NCI-H1930 (cell line): ENCODE results near the gene MAGEL2.

Source experiments
- DNase-seq, 2 experiments: peaks; one replicate each; lab custom pipeline; 2025; lab: John Stamatoyannopoulos, UW

Gene MAGEL2

DNA sequence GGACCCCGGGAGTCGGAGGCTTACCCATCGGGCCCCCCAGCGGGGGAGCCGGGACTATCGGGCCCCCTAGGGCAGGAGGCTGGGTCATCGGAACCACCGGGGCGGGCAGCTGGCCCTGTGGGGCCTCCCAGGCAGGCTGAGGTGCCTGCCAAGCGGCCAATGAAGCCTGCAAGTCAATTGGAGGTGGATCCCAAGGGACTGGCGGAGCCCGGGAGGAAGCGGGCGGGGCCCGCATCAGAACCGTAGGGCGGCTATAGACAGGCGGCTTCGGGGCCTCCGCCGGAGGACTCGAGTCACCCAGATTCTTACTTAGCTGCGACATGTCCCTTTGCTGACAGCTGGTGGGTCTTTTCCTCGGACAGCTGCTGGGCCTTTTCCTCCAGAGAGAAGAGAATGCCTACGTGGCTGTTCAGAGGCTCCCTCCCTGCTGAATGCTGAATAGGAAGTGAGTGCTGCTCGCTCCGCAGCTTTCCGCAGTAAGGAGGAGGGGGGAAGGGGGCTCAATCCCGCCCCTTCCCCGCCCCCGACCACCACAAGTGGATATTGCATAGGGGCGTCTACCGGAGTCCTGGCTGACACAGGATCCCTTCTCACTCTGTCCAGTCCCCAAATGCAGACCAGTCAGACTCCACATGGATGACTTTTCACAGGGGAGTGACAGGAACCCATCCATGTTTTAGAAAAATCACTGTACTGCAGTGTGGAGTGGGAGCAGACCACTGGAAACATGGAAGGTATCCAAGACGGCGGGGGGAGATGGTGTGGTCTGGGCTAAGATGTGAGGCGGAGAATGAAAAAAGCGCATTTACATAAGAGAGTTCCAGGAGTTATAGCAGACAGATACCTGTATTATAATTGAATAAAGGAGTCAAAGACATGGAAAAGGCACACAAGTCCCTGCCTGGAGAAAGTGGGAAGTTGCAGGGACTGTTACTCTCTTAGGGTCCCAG, at the start of gene MAGEL2:
Gene MAGEL2 (minus strand): TSS at position 447 of the 950 bp plus-strand sequence. CDS start 125 bp downstream, at position 322.
- DNase-seq = peak in 1 of 2 experiments; percentile 32

DNA sequence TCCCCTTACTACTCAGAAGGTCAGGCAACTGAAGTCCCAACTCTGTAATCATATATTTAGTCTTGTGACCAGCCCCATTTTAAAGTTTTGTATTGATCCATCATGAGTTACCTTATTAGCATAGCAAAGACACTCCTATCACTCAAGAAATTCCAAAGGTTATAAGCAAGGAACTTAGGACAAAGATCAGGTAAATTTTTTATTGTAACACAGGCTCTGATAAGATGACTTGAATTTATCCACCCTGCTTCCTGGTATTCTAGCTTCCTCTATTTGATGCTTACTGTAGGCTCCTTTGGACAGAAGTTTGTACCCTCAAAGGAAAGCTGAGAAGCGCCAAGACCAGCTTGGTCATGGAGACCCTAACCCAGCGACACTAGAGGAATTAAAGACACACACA, 47.6 kb upstream of the MAGEL2 start:
- DNase-seq = no peak

DNA sequence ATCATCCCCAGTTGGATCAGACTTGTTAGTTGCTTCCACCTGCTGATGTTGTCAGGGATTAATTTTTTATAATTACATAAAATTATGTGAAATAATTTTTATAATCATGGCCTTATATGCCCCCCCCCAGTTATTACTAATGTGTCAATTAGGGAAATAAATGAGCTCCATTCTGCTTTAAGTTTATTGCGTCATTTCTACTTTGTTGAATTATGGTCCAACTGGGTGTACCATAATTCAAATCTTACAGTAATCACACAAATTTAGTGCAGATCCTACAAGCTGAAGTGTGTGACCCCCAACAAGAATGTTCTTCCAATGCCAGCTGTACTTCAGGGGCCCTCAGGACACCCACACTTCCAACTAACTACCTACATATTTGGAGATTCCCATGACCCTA, 46.9 kb upstream of the MAGEL2 start:
- DNase-seq = no peak

DNA sequence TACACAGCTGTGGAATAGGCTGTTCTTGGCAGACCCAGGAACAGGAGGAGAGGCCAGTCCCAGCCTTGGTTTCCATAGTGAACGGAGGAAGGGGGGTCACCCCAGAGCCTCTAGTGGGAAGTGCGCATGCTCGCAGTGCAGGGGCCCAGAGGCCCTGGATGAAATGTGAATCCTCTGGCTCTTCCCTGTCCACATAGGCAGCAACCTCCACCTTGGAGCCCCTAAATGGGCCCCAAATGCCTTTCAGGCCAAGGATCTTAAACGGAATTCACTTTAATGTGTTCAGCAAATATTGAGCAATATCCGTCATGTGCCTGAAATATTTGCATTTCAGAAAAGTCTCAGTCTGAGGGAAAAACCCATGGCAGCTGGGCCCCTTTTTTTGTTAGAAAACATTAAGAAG, 42.8 kb upstream of the MAGEL2 start:
- no peak for DNase-seq

DNA sequence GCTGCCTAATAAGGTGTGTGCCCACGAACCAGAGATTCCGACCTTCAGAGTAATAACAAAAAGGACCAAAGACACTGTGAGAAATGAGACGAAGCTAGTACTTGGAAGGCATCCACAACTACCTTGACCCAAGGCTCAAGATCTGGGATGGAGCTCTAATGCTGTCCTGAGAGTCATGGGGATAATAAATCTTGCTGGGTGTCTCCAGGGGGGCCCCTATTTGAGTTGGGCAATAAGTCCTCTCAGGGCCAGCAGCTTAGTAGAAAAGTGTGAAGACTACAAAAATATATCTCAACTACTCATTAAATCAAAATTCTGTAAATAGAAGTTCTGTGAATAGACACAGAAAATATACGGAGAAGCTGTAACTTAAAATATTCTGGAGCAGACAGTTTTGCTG, 42.3 kb upstream of the MAGEL2 start:
- DNase-seq = no peak

DNA sequence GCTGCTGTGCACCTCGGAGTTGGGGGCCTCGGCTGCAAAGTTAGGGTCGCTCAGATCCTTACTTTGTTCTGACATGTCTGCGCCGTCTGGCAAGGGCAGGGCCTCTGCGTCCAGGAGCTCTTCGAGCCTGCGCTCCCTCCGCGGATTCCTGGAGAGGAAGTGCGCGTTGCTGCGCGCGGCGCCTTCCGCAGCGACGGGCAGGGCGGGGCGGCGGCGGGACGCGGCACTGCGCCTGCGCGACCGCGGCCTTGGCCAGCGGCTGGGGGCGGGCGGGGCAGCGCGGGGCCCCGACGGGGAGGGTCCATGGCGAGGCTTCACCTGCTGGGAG, 39.4 kb upstream of the MAGEL2 start, which contains the start of gene NDN:
Gene NDN (minus strand): TSS at position 163 of the 328 bp plus-strand sequence. CDS start 88 bp downstream, at position 75.
- peak in 1 of 2 experiments; percentile 22 for DNase-seq

DNA sequence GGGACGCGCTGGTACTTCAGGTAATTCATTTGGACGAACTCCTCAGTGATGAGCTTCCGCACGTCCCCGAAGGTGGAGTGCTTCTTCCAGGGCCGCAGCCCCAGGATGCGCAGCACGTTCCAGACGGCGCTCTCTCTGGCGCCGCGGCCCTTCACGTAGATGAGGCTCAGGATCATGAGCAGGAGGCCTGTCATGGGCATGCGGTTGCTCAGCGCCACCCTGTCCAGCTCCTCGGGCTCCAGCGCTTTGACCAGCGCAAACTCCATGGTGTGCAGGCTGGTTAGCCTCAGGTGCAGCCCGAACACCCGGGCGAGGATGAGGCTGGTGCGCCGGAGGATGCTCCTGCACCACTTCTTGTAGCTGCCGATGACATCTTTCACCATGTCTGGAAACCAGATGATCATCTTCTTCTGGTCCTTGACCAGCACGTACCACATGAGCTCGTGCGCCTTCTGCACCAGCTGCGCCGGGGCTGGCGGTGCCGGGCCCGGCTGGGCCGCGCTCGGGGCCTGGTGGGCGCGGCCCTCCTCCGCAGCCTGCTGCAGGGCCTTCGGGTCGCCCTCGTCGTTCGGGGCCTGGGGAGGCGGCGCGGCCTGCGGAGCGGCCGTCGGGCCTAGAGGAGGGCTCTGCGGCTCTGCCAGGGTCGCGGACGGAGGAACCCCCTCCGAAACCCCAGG, 38.9 kb upstream of the MAGEL2 start:
- no peak for DNase-seq

DNA sequence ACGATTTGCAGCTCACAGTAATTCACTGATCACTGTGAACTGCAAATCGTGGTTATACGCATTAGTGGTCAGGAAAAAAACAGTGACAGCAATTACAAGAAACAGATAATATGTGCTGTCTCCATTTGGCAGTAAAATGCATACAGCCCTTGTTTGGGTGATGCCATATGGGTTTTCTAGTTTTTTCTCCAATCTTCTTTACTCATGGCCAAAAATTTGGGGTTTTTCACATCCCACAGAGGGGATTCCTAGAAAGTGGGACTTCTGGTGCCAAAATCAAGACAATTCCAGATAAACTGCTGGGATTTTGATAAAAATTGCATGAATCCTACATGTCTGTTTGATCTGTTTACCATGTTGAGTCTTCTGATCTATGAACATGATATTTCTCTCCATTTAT, 23.8 kb upstream of the MAGEL2 start:
- no peak for DNase-seq

DNA sequence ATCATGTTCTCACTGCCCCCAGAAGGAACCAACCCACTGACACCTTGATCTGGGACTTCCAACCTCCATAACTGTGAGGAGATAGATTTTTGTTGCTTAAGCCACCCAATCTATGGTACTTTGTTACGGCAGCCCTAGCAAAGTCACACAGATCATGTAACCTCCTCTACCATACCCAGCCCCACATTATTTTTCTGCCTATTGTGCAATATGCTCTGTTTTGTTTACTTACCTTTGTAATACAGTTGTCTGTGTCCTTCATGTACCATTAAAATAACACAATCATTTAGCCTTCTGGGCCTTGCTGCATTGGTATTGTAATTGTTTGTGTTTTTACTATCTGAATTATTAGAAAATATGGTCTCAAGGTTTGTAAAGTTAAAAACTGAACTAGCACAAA, 23.3 kb upstream of the MAGEL2 start:
- DNase-seq = no peak

DNA sequence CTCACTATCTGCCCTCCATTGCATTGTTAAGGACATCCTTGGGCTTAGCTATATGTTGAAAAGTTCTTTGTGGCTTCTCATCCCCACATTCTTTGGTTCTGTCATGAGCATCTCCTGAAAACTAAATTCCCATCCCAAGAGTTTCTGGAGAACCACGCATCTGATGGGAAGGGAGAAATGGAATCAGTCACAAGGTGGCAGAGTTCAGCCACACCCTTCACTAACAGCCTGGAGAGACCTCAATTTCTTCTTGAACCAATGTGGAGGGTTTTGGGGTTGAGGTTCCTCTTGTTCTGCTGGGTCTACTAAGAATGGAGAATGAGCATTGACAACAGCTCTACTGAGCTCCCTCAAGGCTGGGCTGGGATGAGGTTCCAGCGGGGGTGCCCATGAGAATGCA, 15.6 kb upstream of the MAGEL2 start:
- DNase-seq = no peak

DNA sequence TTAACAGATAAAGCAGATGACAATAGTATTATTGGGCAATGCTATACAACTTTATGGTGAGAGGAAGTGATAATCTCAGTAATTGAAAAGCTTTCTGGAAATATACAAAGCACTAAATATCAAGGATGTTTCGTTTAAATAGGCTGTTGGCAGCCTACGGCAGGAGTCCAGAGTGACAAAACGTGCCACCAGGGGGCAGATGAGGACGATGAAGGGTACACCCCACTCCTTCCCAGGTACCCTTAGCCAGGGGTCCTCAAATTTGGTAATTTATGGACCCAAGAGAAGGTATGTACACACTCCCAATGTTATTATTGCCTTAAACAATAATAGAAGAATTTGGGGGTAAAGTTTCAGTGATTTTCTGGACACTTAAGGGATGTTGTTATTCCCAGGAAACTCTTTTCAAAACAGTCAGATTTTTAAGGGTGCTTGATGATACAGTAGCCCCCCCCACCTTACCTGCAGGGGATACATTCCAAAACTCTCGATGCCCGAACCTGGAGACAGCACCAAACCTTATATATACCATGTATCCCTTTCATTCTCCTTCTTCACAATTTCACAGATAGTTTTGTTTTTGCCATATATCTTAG, 1.4 kb upstream of the MAGEL2 start:
- peak; percentile 13 to 45 for DNase-seq

DNA sequence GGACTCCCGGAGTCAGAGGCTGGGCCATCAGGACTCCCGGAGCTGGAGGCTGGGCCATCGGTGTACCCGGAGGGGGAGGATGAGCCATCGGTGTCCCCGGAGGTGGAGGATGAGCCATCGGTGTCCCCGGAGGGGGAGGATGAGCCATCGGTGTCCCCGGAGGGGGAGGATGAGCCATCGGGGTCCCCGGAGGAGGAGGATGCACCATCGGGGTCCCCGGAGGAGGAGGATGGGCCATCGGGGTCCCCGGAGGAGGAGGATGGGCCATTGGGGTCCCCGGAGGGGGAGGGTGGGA, 719 bp downstream of the MAGEL2 start:
- no peak for DNase-seq

DNA sequence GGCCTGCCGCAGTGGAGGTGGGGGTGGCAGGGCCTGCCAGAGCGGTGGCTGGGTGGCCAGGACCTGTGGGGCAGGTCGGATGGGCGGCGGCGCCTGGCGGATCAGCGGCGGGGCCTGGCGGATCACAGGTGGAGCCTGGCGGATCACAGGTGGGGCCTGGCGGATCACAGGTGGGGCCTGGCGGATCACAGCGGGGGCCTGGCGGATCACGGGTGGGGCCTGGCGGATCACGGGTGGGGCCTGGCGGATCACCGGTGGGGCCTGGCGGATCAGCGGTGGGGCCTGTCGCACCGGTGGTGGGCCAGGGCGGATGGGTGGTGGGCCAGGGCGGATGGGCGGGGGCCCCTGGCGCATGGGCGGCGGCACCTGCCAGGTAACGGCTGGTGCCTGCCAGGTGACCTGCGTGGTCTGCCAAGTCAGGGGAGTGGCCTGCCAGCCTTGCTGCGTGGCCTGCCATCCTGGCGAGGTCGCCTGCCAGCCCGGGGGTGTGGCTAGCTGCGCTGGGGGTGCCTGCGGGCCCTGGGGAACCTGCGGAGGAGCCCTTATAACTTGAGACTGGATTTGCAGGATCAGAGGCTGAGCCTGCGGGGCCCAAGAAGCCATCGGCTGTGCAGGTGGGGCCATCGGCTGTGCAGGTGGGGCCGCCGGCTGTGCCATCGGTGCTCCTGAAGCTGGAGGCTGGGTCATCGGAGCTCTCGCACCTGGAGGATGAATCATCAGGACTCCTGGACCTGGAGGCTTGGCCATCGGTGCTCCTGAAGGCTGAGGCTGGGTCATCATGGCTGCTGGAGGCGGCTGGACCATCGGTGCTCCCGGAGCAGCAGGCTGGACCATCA, 1.3 kb downstream of the MAGEL2 start:
- no peak for DNase-seq

DNA sequence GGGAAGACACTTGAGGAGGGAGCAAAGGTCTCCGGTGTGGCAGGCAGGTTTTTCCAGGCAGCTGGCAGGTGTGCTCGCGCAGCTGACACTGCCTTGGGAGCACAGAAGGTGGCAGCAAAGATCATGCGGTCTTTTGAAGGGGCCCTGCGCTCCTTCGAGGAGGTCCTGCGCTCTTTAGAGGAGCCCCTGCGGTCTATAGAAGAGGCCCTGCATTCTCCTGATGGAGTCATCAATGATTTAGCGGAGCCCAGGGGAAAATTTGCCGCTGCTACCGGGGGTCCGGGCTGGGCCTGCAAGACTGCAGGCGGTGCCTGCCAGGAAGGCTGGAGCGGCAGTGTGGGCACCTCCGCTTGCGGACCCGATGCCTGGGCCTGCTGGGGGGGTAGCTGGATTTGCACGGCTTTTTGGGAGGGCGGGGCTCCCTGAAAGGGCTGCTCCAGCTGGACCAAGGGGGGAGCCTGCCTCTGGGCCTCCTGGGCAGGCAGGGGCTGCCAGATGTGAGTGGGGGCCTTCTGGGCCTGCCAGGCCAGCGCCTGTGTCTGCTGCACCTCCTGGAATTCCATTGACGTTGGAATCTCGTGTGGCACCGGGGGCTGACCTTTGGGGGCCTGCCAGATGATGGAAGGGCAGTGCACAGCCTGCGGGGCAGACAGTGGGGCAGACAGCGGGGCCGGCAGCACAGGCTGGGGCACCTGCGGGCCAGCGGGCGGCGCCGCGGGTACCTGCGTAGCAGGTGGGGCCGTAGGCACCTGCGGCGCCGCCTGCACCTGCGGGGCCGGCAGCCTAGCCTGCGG, 2.1 kb downstream of the MAGEL2 start:
- DNase-seq = no peak

DNA sequence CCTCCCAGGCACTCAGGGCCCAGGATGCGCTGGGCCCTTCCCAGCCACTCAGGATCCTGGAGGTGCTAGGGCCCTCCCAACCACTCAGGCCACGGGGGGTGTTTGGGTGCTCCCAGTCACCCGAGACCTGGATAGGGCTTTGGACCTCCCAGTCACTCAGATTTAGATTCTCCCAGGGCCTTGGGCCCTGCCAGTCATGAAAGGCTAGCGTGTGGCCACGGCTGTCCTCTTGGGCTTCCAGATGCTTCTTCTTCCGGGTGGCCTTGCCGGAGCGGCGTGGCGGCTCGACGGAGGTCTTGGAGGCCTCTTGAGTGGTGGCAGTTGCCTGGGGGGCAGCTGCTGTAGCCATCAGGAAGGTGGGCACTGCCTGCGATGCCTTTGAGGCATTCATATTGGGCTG, 2.8 kb downstream of the MAGEL2 start:
- DNase-seq = no peak

DNA sequence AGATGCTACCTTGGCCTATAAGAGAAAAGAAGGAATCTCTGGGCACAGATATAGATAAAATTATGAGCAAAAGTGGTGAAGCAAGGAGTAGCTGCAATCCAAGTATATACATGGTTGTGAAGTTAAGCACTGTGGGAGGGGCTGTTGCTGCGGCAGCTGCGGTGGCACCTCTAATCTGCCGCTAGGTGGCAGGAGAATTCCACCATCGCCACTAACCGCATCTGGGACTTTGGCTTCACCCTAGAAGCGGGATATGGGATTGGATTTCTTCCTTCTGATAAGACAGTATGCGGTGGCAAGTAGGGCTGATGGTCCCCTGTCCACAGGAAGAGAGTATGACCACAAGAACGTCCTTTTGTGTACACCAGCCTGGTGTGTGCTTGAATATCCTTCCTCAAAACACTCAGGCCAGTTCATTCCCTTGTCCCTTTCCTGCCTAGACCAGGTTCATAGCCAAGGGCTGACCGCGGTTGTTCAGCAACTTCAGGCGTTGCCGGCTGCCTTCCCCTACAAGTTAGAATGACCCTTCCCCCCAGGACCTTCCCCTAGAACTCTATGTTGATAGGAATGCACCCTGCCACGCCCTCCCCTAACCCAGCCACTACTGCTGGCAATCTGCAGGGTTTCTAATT, 5.1 kb downstream of the MAGEL2 start:
- peak in 1 of 2 experiments; percentile 31 for DNase-seq

DNA sequence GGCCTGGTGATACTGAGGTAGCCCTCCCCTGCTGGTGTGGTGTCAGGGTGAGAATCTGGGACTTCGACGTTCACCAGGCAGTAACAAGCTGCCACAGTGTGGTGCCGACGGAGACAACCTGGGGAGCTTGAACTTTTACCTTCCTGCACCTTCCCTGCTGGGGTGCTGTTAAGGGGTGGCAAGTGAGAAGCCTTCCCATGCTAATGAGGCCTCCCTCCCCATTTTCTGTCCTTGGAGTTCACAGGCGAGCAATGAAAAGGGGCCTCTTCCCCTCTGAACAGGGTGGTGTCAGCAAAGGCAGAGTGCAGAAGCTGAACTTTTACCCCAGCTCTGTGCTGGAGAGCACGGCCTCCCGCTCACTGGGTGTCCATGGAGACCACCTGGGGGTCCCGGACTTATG, 13.5 kb downstream of the MAGEL2 start:
- DNase-seq = no peak

DNA sequence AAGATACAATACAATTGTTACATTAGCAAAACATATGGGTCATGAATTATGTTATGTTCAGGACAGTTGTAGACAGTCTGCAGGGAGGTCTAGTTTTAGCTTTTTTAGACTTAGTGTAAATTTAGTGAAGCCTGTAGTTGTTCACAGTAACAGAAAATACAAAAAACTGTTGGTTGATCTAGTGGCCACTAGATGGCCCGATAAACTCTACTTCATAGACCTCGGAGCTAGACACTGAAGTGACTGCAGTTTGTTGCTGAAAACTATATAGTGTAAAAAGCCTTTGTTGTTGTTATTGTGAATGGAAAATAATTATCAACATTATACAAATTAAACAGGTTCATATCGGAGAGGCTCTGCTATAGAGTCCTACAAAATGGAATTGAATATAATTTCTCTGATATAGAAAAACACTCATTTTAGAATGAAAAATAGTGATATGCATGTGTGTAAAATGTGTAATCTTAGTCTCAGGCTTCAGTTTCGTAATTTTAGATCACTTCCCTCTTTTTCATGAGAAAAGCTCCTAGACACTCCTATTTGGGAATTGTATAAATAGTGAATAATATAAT, 18.3 kb downstream of the MAGEL2 start:
- no peak for DNase-seq

DNA sequence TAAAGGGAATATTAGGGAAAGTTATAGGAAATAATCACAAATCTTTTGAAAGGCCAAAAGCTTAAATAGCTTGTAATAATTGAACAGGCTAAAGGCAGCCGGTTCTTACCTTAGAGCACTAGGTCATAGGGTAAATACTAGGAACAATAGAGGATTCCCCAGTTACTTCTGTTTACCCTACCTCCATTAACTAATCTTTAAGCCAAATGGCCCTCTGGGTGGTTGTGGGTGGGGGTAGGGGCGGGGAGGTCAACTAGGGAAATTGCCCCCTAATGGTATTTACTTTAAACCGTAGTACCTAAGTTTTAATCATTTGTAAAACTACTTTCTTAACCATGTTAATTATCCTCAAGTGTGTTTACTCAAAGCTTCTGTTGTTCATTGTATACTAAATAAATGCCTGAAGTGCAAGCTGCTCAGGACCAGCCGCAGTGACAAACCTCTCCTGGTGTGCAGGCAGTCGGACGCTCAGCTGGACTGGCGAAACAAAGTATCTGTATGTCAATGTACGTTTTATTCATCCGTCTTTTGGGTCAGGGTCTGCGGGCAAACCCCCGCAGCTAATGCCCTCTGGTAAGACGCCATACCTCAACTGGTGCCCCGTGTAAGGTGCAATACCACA, 18.9 kb downstream of the MAGEL2 start:
- peak in 1 of 2 experiments; percentile 22 for DNase-seq

DNA sequence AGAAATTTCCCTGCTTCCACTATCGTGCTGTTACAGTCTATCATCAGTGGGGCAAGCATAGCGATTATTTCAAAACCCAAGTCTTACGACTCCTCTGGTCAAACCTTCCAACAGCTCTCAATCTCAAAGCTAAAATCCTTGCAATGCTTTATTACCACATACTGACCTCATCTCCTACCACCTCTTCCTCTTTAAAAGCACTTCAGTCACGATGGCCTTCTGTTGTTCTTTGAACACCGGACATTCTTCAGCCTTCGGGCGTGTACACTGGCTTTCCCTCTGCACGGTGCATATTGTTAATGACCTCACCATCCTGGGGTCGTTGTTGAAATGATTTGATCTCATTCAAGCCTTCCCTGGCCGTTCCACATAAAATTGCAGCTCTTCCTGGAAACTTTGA, 31.1 kb downstream of the MAGEL2 start:
- DNase-seq = no peak
